Keratinocyte (primary cell): ENCODE results near the gene PLEKHH2.

Source experiments
- EZH2 ChIP-seq: IDR thresholded peaks from one replicate; pipeline ENCODE4 v1.6.1; 2012; ENCODE audit warnings: inconsistent platforms, mild to moderate bottlenecking, low read length, moderate library complexity
- TF ChIP-seq, protein P1 (sequence below), 3 experiments: IDR thresholded peaks in 1 of 3; conservative IDR thresholded peaks in 1 of 3; optimal IDR thresholded peaks in 1 of 3; 2 replicates in 2 of 3; 3 replicates in 1 of 3; pipeline versions ENCODE3 to v1.5.1; 2011; ENCODE audit warnings: low read length in 3 of 3, mild to moderate bottlenecking in 3 of 3, moderate library complexity in 2 of 3, control low read depth in 1 of 3, inconsistent platforms in 1 of 3; ENCODE audit not compliant: insufficient read depth in 2 of 3; ENCODE audit errors: extremely low read depth in 1 of 3

DNA sequence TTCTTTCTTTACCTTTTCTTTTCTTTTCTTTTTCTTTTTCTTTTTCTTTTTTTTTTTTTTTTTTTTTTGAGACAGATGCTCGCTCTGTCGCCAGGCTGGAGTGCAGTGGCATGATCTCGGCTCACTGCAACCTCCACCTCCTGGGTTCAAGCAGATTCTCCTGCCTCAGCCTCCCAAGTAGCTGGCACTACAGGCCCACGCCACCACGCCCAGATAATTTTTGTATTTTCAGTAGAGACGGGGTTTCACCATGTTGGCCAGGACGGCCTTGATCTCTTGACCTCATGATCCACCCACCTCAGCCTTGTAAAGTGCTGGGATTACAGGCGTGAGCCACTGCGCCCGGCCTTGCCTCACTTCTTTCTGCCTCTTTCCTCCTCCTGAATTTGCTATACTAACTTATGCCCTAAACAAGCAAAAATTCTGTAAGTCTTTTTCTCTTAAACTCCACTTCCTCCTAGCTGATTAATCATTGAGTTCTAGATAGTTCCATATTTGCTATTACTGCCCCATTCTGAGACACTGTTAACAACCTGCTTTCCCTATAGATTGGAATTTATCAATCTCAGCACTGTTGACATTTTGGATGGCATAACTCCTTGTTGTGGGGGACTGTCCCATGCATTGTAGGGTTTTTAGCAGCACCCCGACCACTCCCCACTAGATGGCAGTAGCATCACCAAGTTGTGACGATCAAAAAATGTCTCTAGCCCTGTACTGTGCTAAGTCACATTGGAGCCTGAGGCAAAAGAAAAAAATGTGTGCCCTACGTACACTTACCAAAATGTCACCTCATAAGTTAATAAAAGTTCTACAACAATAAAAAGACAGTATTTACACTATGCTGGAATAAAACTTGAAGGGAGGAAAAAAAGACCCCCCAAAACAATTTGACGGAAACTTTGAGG lies 24.8 kb upstream of the PLEKHH2 start:
- TF ChIP-seq, protein P1, sequence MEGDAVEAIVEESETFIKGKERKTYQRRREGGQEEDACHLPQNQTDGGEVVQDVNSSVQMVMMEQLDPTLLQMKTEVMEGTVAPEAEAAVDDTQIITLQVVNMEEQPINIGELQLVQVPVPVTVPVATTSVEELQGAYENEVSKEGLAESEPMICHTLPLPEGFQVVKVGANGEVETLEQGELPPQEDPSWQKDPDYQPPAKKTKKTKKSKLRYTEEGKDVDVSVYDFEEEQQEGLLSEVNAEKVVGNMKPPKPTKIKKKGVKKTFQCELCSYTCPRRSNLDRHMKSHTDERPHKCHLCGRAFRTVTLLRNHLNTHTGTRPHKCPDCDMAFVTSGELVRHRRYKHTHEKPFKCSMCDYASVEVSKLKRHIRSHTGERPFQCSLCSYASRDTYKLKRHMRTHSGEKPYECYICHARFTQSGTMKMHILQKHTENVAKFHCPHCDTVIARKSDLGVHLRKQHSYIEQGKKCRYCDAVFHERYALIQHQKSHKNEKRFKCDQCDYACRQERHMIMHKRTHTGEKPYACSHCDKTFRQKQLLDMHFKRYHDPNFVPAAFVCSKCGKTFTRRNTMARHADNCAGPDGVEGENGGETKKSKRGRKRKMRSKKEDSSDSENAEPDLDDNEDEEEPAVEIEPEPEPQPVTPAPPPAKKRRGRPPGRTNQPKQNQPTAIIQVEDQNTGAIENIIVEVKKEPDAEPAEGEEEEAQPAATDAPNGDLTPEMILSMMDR (optimal IDR thresholded peaks at IDR 0.05 in 1 of 3, IDR thresholded peaks at IDR 0.05 in 1 of 3, conservative IDR thresholded peaks at IDR 0.05 in 1 of 3; ENCODE audit: extremely low read depth in 1 of 3, insufficient read depth in 2 of 3, low read length in 3 of 3), result peak; percentile 85 to 92 (median 85)
- no peak for TF ChIP-seq EZH2
